GF-D8 (cell line): ENCODE data around the gene LRRIQ1.
"Not testable (repeated sequence)": the region's sequence is repeated elsewhere in the genome, so short reads cannot be mapped to it uniquely, and the experiment has no call there.

ENCODE experiments used
- DNase-seq: peaks from one replicate; lab custom pipeline; 2025; lab: John Stamatoyannopoulos, UW

LRRIQ1 gene

GRCh38 chr12:85203809-85204208 is 167.7 kb downstream of the LRRIQ1 start:
- not testable (repeated sequence) for DNase-seq

GRCh38 chr12:85206543-85206942 is 170.4 kb downstream of the LRRIQ1 start:
- DNase-seq, result no peak

- not testable (repeated sequence) for DNase-seq
These were observed 188.2 kb downstream of the LRRIQ1 start for GRCh38 chr12:85224339-85224738.

GRCh38 chr12:85225501-85225900 is 189.3 kb downstream of the LRRIQ1 start:
- no peak for DNase-seq

GRCh38 chr12:85237327-85237726 is 201.2 kb downstream of the LRRIQ1 start:
- no peak for DNase-seq

- DNase-seq, result no peak
These were observed 208.4 kb downstream of the LRRIQ1 start for GRCh38 chr12:85244561-85244960.

GRCh38 chr12:85253853-85254252 is 217.7 kb downstream of the LRRIQ1 start:
- DNase-seq, result no peak

GRCh38 chr12:85257671-85258070 is 221.5 kb downstream of the LRRIQ1 start:
- no peak for DNase-seq

- DNase-seq, result no peak
These were observed 224.3 kb downstream of the LRRIQ1 start for GRCh38 chr12:85260447-85260846.

- no peak for DNase-seq
These were observed 224.7 kb downstream of the LRRIQ1 start for GRCh38 chr12:85260896-85261295.

GRCh38 chr12:85266356-85266755 is 230.2 kb downstream of the LRRIQ1 start:
- DNase-seq, result no peak

GRCh38 chr12:85273381-85274314 is 237.5 kb downstream of the LRRIQ1 start:
- DNase-seq, result no peak

GRCh38 chr12:85274315-85274651 is 238.1 kb downstream of the LRRIQ1 start:
- DNase-seq, result no peak

- DNase-seq, result no peak
These were observed 239.2 kb downstream of the LRRIQ1 start for GRCh38 chr12:85275374-85275773.

- DNase-seq, result no peak
These were observed 241.0 kb downstream of the LRRIQ1 start for GRCh38 chr12:85277191-85277590.

GRCh38 chr12:85277900-85278597 is 241.9 kb downstream of the LRRIQ1 start:
- no peak for DNase-seq

- DNase-seq, result no peak
These were observed 242.7 kb downstream of the LRRIQ1 start for GRCh38 chr12:85278598-85279448.

GRCh38 chr12:85279449-85280164 is 243.5 kb downstream of the LRRIQ1 start:
- no peak for DNase-seq

- DNase-seq, result no peak
These were observed 244.2 kb downstream of the LRRIQ1 start, which contains the start of gene ALX1 for GRCh38 chr12:85280165-85280983. TSS of gene ALX1 (plus strand) at chr12:85280220. CDS start at chr12:85280262, 42 bp downstream.

GRCh38 chr12:85280984-85281630 is 245.0 kb downstream of the LRRIQ1 start:
- DNase-seq, result no peak
